GM10248 (cell line): Measurements from ENCODE around the gene CELA3B.

Experiments used
- CTCF ChIA-PET: fragments of 300-600 bp; sonication (Branson Sonifier 250); formaldehyde crosslinking; extraction: SDS; loops from one replicate; lab custom pipeline; 2021; ENCODE audit warnings: antibody characterized with exemption; lab: Yijun Ruan, JAX
- POLR2A ChIA-PET: fragments of 350-650 bp; sonication (Branson Sonifier 250); formaldehyde crosslinking; extraction: SDS; loops from one replicate; lab custom pipeline; 2020; ENCODE audit warnings: antibody characterized with exemption; lab: Yijun Ruan, JAX
- DNase-seq: peaks from one replicate; pipeline ENCODE4 v3.0.0; 2012; ENCODE audit errors: extremely low spot score
- TF ChIP-seq, protein P1 (sequence below): IDR thresholded peaks from 2 replicates; pipeline ENCODE4 v1.5.1; 2012; ENCODE audit warnings: mild to moderate bottlenecking, low read depth; ENCODE audit errors: extremely low read depth, missing control alignments, control extremely low read depth

CELA3B gene

GRCh38 chr1:22018583-22019559 is 42.0 kb downstream of the CELA3B start:
- DNase-seq, result peak; percentile 67
- ChIA-PET CTCF (interaction anchor here (1.5 to 1.6 kb wide), 2 partner anchors 10 to 21 kb away, joined by 3 to 5 read pairs; no protein-coding TSS in a partner anchor), POLR2A (interaction anchor here (0.6 kb wide), 1 partner anchor 197 kb away, joined by 5 read pairs; no protein-coding TSS in a partner anchor)
- TF ChIP-seq, protein P1, sequence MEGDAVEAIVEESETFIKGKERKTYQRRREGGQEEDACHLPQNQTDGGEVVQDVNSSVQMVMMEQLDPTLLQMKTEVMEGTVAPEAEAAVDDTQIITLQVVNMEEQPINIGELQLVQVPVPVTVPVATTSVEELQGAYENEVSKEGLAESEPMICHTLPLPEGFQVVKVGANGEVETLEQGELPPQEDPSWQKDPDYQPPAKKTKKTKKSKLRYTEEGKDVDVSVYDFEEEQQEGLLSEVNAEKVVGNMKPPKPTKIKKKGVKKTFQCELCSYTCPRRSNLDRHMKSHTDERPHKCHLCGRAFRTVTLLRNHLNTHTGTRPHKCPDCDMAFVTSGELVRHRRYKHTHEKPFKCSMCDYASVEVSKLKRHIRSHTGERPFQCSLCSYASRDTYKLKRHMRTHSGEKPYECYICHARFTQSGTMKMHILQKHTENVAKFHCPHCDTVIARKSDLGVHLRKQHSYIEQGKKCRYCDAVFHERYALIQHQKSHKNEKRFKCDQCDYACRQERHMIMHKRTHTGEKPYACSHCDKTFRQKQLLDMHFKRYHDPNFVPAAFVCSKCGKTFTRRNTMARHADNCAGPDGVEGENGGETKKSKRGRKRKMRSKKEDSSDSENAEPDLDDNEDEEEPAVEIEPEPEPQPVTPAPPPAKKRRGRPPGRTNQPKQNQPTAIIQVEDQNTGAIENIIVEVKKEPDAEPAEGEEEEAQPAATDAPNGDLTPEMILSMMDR, result peak; percentile 21

- TF ChIP-seq, protein P1, result no peak
- POLR2A ChIA-PET, result no interaction called here
- CTCF ChIA-PET, result interaction anchor here (1.5 kb wide), 1 partner anchor 16 kb away, joined by 4 read pairs; no protein-coding TSS in a partner anchor
- DNase-seq, result no peak
These were observed 44.2 kb downstream of the CELA3B start for GRCh38 chr1:22021061-22021460.

DNA sequence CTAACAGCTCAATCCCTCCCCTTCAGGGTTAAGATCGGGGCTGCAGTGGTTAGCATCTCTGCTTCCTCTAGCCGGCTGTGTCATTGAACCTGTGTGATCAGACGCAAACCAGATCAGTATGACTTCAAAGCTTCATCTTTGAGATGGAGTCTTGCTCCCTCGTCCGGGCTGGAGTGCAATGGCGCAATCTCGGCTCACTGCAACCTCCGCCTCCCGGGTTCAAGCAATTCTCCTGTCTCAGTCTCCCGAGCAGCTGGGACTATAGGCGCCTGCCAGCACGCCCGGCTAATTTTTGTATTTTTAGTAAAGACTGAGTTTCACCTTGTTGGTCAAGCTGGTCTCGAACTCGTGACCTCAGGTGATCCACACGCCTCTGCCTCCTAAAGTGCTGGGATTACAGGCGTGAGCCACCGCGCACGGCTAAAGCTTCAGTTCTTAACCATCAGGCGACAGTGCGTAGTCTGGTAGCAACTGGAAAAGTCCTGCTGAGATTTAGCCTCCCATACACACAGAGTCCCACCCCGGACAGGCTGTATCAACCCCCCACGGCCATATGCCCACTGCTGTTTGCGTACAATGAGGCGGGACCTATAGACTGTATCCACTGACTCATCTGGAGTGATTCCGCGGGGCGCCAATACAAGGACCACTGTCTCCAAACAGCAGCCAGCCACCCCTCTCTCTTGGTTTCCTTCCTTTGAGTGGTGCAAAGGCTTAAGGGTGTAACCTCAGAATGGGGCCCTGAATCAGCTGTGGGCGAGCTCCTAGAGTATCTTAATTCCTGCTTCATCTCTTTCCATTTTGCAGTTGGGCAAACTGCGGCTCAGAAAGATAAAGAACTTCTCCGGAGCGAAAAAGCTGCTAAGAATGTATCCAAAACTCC is 47.9 kb downstream of the CELA3B start:
- peak; percentile 67 for DNase-seq
- TF ChIP-seq, protein P1, result peak; percentile 31
- ChIA-PET POLR2A (interaction anchor here (0.6 to 2.7 kb wide), 9 partner anchors 13 to 264 kb away, joined by 3 to 28 read pairs (median 6); partner anchors contain the start of gene CDC42), CTCF (interaction anchor here (0.7 to 3.6 kb wide), 14 partner anchors 9 to 770 kb away, joined by 3 to 30 read pairs (median 4); partner anchors contain the start of gene CDC42)

DNA sequence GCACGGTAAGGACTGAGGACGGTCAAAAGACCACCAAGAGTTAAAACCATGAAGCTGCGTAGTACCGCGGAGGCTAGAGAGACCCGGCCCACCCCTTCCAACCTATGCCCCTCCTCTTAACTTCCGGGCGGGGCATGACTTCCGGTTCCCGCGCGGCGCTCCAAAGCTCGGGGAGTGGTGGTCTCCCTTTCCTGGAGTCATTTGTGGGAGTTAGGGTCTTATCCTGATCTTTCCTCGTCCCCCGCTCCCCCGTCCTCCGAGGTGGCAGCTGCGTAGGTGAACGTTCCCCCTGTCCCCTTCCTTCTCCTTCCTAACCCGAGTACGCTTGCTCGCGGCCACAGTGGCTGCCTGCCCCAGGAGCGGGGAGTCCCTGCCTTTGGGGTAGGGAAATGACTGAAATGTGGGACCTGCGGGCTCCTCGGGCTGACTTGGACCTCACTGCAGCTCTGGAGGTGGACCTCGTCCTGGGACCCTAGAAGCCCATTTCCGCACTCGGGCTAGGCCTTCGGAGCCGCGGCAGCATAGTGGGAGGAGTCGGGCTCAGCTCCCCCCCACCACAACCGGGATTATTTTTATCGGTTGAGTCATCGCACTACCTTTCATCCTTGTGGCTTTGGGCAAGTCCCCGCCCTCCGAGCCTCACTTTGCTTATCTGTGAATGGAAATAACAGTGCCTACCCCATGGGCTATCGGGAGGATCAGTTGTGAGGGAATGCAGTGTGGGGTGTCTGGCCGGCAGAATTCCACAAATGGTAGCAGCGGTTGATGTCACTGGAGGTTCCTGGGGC is 48.7 kb downstream of the CELA3B start:
- ChIA-PET POLR2A (interaction anchor here (0.5 to 2.7 kb wide), 8 partner anchors 12 to 247 kb away, joined by 3 to 28 read pairs (median 6); partner anchors contain the start of gene CDC42), CTCF (interaction anchor here (0.9 to 3.6 kb wide), 6 partner anchors 8 to 770 kb away, joined by 3 to 30 read pairs (median 4); partner anchors contain the start of gene CDC42)
- DNase-seq, result peak; percentile 79
- TF ChIP-seq, protein P1, result no peak

GRCh38 chr1:22026924-22027289 is 50.1 kb downstream of the CELA3B start:
- DNase-seq, result no peak
- TF ChIP-seq, protein P1, result no peak
- CTCF ChIA-PET, result interaction anchor here (1.3 to 1.9 kb wide), 3 partner anchors 10 to 19 kb away, joined by 3 to 11 read pairs (median 6); no protein-coding TSS in a partner anchor
- POLR2A ChIA-PET, result no interaction called here
